GM23338 (cell line): ENCODE data around the gene ROPN1L. TPM values are rescaled to one million over a fixed set of nuclear protein-coding genes. Genes with fewer than 3 reads are reported as not detected.
A peak's percentile ranks its signal among the peaks of the same experiment; 100 is the strongest.

Experiments used
- ATAC-seq: fragments of 200-7000 bp; cut with Tn5 transposase; 3 replicates; pipeline ENCODE4 v1.9.1; 2020
- DNase-seq: peaks from one replicate; pipeline ENCODE4 v3.0.0-alpha.2; 2015; ENCODE audit warnings: low spot score
- H2AFZ ChIP-seq: fragments of 200-600 bp; sonication (generic); 2 replicates; pipeline ENCODE4 v1.8.0; 2016; ENCODE audit warnings: antibody characterized with exemption, mild to moderate bottlenecking, moderate library complexity
- H3F3A ChIP-seq: fragments of 200-600 bp; sonication (generic); replicated peaks from 2 replicates; pipeline ENCODE4 v1.8.0; 2017; ENCODE audit warnings: antibody characterized with exemption, mixed run types, low read depth
- H3K27ac ChIP-seq: fragments of 200-600 bp; sonication (generic); 2 replicates; pipeline ENCODE4 v1.6.1; 2016; ENCODE audit warnings: low read depth
- H3K27me3 ChIP-seq: fragments of 200-600 bp; sonication (generic); 2 replicates; pipeline ENCODE4 v1.8.0; 2016; ENCODE audit warnings: mild to moderate bottlenecking, mixed run types, moderate library complexity; ENCODE audit not compliant: insufficient read depth
- H3K36me3 ChIP-seq: fragments of 200-600 bp; sonication (generic); 2 replicates; pipeline ENCODE4 v1.8.0; 2016; ENCODE audit warnings: mild to moderate bottlenecking; ENCODE audit not compliant: insufficient read depth
- H3K4me1 ChIP-seq: fragments of 200-600 bp; sonication (generic); 2 replicates; pipeline ENCODE4 v1.8.0; 2016; ENCODE audit warnings: mild to moderate bottlenecking, moderate library complexity; ENCODE audit not compliant: insufficient read depth
- H3K4me2 ChIP-seq: fragments of 200-600 bp; sonication (generic); 2 replicates; pipeline ENCODE4 v1.7.1; 2017; ENCODE audit warnings: mixed run types
- H3K4me3 ChIP-seq: fragments of 200-600 bp; sonication (generic); 2 replicates; pipeline ENCODE4 v1.6.1; 2016; ENCODE audit warnings: mixed run types
- H3K79me2 ChIP-seq: fragments of 200-600 bp; sonication (generic); replicated peaks from 2 replicates; pipeline ENCODE4 v1.8.0; 2017; ENCODE audit warnings: mild to moderate bottlenecking; ENCODE audit not compliant: insufficient read depth
- H3K9me2 ChIP-seq: fragments of 200-600 bp; sonication (generic); 2 replicates; pipeline ENCODE4 v1.8.0; 2017; ENCODE audit not compliant: insufficient read depth
- H4K20me1 ChIP-seq: fragments of 200-600 bp; sonication (generic); replicated peaks from 2 replicates; pipeline ENCODE4 v1.8.0; 2017; ENCODE audit warnings: mild to moderate bottlenecking; ENCODE audit not compliant: insufficient read depth
- H3K27ac Mint-ChIP-seq: 2 replicates; pipeline ENCODE4 v1.8.0; 2020; ENCODE audit warnings: inconsistent platforms, mild to moderate bottlenecking, moderate library complexity, mixed read lengths
- H3K27me3 Mint-ChIP-seq: 3 replicates; pipeline ENCODE4 v1.8.0; 2022; ENCODE audit warnings: low read depth, mild to moderate bottlenecking, moderate library complexity, mixed read lengths, inconsistent platforms; ENCODE audit not compliant: insufficient read depth, poor library complexity
- H3K36me3 Mint-ChIP-seq: 3 replicates; pipeline ENCODE4 v1.8.0; 2021; ENCODE audit warnings: low read depth, mild to moderate bottlenecking, inconsistent platforms, moderate library complexity, mixed read lengths
- H3K4me1 Mint-ChIP-seq: 3 replicates; pipeline ENCODE4 v1.8.0; 2020; ENCODE audit warnings: mild to moderate bottlenecking, inconsistent platforms, mixed read lengths
- H3K4me3 Mint-ChIP-seq: 3 replicates; pipeline ENCODE4 v1.8.0; 2021; ENCODE audit warnings: moderate library complexity, mild to moderate bottlenecking, inconsistent platforms, mixed read lengths
- H3K9me3 Mint-ChIP-seq: 3 replicates; pipeline ENCODE4 v1.8.0; 2020; ENCODE audit warnings: moderate library complexity, mild to moderate bottlenecking, inconsistent platforms, mixed read lengths
- CREB1 ChIP-seq: fragments of 250-450 bp; sonication (Bioruptor Pico); IDR thresholded peaks from 2 replicates; pipeline ENCODE4 v1.5.0; 2020; ENCODE audit warnings: low read depth, mild to moderate bottlenecking, moderate library complexity
- CTCF ChIP-seq, 2 experiments: fragments of 200-600 bp in 1 of 2; sonication (generic) in 1 of 2; conservative IDR thresholded peaks; 2 replicates each; pipeline versions ENCODE4 v1.5.1 to v1.6.1; 2016 to 2017; ENCODE audit warnings: antibody characterized with exemption in 2 of 2, low read depth in 2 of 2, mild to moderate bottlenecking in 2 of 2, moderate library complexity in 1 of 2
- EZH2 ChIP-seq: fragments of 200-600 bp; sonication (generic); IDR thresholded peaks from one replicate; pipeline ENCODE4 v1.8.0; 2017; ENCODE audit warnings: antibody characterized with exemption, mild to moderate bottlenecking, low read depth; ENCODE audit not compliant: unreplicated experiment
- EZH2phosphoT487 ChIP-seq: fragments of 200-600 bp; sonication (generic); IDR thresholded peaks from one replicate; pipeline ENCODE4 v1.8.1; 2018; ENCODE audit warnings: antibody characterized with exemption; ENCODE audit not compliant: unreplicated experiment
- JUNB ChIP-seq: IDR thresholded peaks from one replicate; pipeline ENCODE4 v1.6.1; 2016; ENCODE audit warnings: antibody characterized with exemption; ENCODE audit not compliant: unreplicated experiment
- NANOG ChIP-seq: IDR thresholded peaks from 2 replicates; pipeline ENCODE4 v1.6.1; 2016; ENCODE audit warnings: antibody characterized with exemption, borderline replicate concordance
- POLR2AphosphoS5 ChIP-seq: IDR thresholded peaks from 2 replicates; pipeline ENCODE4 v1.6.1; 2016; ENCODE audit warnings: antibody characterized with exemption, low read depth
- REST ChIP-seq: IDR thresholded peaks from one replicate; pipeline ENCODE4 v1.6.1; 2018; ENCODE audit warnings: antibody characterized with exemption; ENCODE audit not compliant: unreplicated experiment
- STAT1 ChIP-seq: IDR thresholded peaks from one replicate; pipeline ENCODE4 v1.6.1; 2016; ENCODE audit warnings: antibody characterized with exemption; ENCODE audit not compliant: unreplicated experiment
- ZNF114 ChIP-seq: fragments of 250-450 bp; sonication (Bioruptor Pico); IDR thresholded peaks from 2 replicates; pipeline ENCODE4 v1.5.0; 2020; ENCODE audit warnings: mild to moderate bottlenecking, moderate library complexity
- ZNF331 ChIP-seq: fragments of 250-450 bp; sonication (Bioruptor Pico); IDR thresholded peaks from 2 replicates; pipeline ENCODE4 v1.5.0; 2020; ENCODE audit warnings: low read depth, mild to moderate bottlenecking, moderate library complexity
- ZNF462 ChIP-seq: fragments of 250-450 bp; sonication (Bioruptor Pico); IDR thresholded peaks from 2 replicates; pipeline ENCODE4 v1.5.0; 2020; ENCODE audit warnings: mild to moderate bottlenecking, moderate library complexity
- polyA plus RNA-seq: library from polyadenylated mRNA; unstranded; fragments of >200 nt; fragmentation: Nextera tagmentation; extraction: Ambion mirVana; gene quantifications from 2 replicates; pipeline ENCODE4 v1.2.1, GENCODE V29; 2016
- total RNA-seq: library from RNA; depleted of rRNA; stranded (reverse); fragments of >200 nt; shearing (Covaris generic); gene quantifications from 2 replicates; pipeline ENCODE4 v1.2.3, GENCODE V29; 2014
- TF ChIP-seq, protein P1 (sequence below): IDR thresholded peaks from 2 replicates; pipeline ENCODE4 v1.6.1; 2016; ENCODE audit warnings: antibody characterized with exemption

ROPN1L gene
- total and polyA plus RNA-seq, 2 experiments from 2014 or later: 0.57 TPM; not detected in 1

DNA sequence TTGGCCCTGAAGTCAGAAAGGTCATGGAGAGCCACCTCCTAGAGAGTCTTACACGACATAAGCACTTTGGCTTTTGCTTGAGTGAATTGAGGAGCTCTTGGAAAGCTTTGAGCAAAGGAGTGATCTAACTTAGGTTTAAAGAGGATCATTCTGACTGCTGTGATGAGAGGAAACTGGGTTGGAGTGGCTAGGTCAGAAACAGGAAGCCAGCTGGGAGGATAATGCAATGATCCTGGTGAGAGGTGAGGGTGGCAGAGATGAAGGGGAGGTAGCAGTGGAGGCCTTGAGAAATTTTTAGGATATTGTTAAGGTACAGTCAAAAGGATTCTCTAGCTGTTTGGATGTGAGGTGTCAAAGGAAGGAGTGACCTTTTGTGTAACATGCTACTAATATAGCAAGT lies 32.2 kb upstream of the ROPN1L start:
- Histone ChIP-seq H3K4me1 (no peaks in the 10 kb centered on the region), H3K4me3 (no peak overlapping the region), H3K79me2 (no peaks in the 10 kb centered on the region), H3K36me3 (peaks cover 52% of the 10 kb centered on the region), H3K4me2 (no peak overlapping the region), H3K27ac (no peak overlapping the region), H2AFZ (no peak overlapping the region), H4K20me1 (peaks cover 4% of the 10 kb centered on the region; the same call in 1 of the 2 replicates), H3F3A (no peaks in the 10 kb centered on the region), H3K9me2 (no peaks in the 10 kb centered on the region), H3K27me3 (no peaks in the 10 kb centered on the region)
- peaks cover 4% of the 10 kb centered on the region; the same call in 1 of the 3 replicates for H3K9me3 Mint-ChIP-seq
- DNase-seq: no peak
- no peak for ATAC-seq
- peaks cover 75% of the 10 kb centered on the region for H3K36me3 Mint-ChIP-seq
- TF ChIP-seq EZH2: no peak
- TF ChIP-seq STAT1: no peak
- TF ChIP-seq REST: no peak
- TF ChIP-seq, protein P1, sequence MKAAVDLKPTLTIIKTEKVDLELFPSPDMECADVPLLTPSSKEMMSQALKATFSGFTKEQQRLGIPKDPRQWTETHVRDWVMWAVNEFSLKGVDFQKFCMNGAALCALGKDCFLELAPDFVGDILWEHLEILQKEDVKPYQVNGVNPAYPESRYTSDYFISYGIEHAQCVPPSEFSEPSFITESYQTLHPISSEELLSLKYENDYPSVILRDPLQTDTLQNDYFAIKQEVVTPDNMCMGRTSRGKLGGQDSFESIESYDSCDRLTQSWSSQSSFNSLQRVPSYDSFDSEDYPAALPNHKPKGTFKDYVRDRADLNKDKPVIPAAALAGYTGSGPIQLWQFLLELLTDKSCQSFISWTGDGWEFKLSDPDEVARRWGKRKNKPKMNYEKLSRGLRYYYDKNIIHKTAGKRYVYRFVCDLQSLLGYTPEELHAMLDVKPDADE: no peak
- TF ChIP-seq POLR2AphosphoS5: no peak
- no peak for TF ChIP-seq EZH2phosphoT487
- TF ChIP-seq CTCF (conservative IDR thresholded peaks at IDR 0.05; ENCODE audit: low read depth in 2 of 2): no peak
- no peak for TF ChIP-seq CREB1 (CRISPR knock-in tag)
- TF ChIP-seq ZNF331 (CRISPR knock-in tag): no peak
- no peak for TF ChIP-seq NANOG
- no peak for TF ChIP-seq JUNB
- TF ChIP-seq ZNF462 (CRISPR knock-in tag): no peak
- TF ChIP-seq ZNF114 (CRISPR knock-in tag): no peak
- H3K4me3 Mint-ChIP-seq: no peak overlapping the region
- H3K27me3 Mint-ChIP-seq: no peaks in the 10 kb centered on the region
- H3K4me1 Mint-ChIP-seq: no peaks in the 10 kb centered on the region
- 0 out of 2 replicates have a peak overlapping the region, but pooled peaks have one; percentile 0 for H3K27ac Mint-ChIP-seq
